HG03025 (cell line): ENCODE data around the gene HECW1.
"Not testable (repeated sequence)": the region's sequence is repeated elsewhere in the genome, so short reads cannot be mapped to it uniquely, and the experiment has no call there.

Experiments used
- ATAC-seq: cut with Tn5 transposase; IDR thresholded peaks from one replicate; pipeline ENCODE4 v1.9.1; 2021; ENCODE audit warnings: mild to moderate bottlenecking, moderate library complexity; ENCODE audit not compliant: unreplicated experiment, low FRiP score

Gene HECW1

GRCh38 chr7:43559171-43559945 is 446.9 kb downstream of the HECW1 start:
- no peak for ATAC-seq

GRCh38 chr7:43559946-43560335 is 447.5 kb downstream of the HECW1 start:
- ATAC-seq = no peak

- no peak for ATAC-seq
Measured at GRCh38 chr7:43560742-43561330, 448.4 kb downstream of the HECW1 start.

DNA sequence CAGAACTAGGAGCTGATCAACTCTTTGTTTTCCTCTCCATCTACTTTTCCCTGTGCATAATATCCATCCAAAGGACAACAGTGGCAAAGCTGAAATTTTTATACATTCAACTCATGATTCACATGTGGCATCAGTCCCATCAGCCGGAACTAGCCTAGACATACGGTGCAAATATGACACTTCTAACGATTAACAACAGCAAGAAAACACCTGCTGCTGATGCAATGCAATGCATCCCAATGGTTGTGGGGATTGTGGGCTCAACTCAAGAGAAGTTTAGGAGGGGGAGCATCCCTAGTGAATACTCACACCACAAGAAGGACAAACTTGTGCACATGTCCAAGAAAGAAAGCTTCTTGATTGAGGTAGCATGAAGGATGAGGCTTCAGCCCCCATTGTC is 449.9 kb downstream of the HECW1 start:
- ATAC-seq = no peak

- no peak for ATAC-seq
Measured at GRCh38 chr7:43565786-43566185, 453.3 kb downstream of the HECW1 start.

DNA sequence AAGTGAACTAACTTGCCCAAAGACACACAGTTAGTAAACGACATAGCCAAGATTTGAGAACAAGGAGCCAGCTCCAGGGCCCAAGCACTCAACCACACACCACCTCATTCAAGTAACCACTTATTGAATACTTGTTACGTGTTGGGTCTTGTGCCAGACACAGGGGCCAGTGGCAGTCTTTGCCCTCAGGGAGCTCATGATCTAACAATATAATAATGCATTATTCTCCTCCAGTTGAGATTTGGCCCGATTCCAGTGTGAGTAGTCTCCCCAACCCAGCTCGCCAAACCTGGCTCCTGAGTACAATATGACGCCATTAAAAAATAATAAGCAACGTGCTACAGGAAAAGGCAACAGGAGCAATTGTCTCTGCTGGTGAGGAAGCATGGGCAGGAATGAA is 456.1 kb downstream of the HECW1 start:
- no peak for ATAC-seq

- ATAC-seq = peak; percentile 49
Measured at GRCh38 chr7:43569424-43569823, 457.0 kb downstream of the HECW1 start.

- peak; percentile 61 for ATAC-seq
Measured at GRCh38 chr7:43570688-43571365, 458.4 kb downstream of the HECW1 start.

DNA sequence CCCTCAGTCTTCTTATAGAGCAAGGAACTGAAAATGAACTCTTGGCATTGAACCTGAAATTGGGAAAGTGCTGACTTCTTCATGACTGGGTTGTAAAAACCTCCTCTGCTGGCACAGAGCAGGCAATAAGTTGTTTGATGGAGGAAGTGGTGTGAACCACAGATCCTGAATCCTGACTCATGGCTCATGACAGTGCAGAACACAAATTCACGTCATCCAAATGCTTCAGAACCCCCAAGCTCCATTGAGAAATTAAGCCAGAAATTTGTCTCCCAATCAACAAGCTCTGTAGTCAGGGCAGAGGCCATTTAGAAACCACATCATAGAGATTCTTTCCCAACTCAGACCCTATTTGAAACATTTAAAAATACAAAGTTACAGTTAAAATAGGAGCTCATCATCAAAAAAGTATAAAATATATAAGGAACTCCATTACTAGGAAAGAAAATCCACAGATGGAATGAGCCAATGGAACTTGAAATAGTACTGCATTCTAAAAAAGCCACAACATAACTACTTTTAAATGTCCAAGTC is 460.1 kb downstream of the HECW1 start:
- ATAC-seq = no peak

- ATAC-seq = not testable (repeated sequence)
Measured at GRCh38 chr7:43573832-43574231, 461.4 kb downstream of the HECW1 start.

- no peak for ATAC-seq
Measured at GRCh38 chr7:43575506-43575905, 463.1 kb downstream of the HECW1 start.

GRCh38 chr7:43576241-43576640 is 463.8 kb downstream of the HECW1 start:
- ATAC-seq = no peak

- no peak for ATAC-seq
Measured at GRCh38 chr7:43577485-43577951, 465.1 kb downstream of the HECW1 start.

- ATAC-seq = peak; percentile 71
Measured at GRCh38 chr7:43582503-43583423, 470.3 kb downstream of the HECW1 start, which contains the start of gene STK17A. Gene STK17A, plus strand, starts transcription at chr7:43583108. Its CDS starts 136 bp downstream, at chr7:43583244.

DNA sequence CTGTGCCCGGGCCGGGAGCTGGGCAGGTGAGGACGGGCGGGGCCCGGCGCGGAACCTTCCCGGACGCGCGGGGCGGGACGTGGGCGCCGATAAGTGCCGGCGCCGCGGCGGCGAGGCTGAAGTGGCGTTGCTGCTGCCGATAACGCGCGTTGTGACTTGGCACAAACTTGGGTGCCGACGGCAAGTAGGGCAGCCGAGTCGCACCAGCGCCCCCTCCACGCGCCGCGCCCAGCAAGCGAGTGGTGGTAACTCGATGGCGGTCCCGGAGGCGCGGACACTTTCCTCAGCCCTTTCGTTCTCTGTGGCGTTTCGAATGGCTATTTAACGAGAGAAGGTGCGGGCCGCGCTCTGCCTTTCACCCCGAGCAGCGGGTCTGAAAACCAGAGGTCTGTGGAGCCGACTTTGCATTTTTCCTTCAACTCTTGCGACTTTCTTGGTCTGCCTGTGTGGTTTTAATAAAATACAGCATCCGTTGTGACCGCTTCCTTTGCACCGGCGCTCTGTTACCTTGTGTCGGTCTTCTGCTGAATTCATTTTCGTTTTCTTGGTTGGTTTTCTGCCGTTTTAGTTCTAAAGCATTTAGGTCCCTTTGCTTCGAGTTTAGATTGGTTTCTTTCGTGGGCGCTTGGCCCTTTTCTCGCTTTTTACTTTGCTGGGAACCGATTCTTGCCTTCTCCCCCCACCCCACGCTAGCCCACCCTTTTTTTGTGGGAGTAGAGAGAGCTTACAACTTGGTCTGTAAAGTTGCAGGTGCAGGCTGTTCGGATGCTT is 471.2 kb downstream of the HECW1 start:
- peak; percentile 26 for ATAC-seq

- no peak for ATAC-seq
Measured at GRCh38 chr7:43584195-43584586, 471.7 kb downstream of the HECW1 start.

- ATAC-seq = not testable (repeated sequence)
Measured at GRCh38 chr7:43584733-43585132, 472.3 kb downstream of the HECW1 start.

DNA sequence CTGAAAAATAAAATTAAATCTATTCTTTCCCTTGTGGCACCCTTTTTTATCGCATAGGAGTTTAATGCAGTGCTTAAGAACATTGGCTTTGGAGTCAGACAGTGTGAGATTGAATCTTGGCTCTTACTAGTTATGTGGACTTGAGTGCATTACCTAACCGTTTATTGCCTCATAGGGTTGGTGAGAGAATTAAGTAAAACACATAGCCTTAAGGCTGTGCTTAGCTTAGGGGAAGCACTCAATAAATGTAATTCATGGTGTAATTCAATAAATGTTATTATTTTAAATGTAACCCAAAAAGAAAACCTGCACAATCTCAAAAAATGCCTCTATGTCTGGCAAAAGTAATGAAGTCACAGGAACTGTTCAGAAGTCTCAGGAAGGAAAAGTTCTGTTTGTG is 473.1 kb downstream of the HECW1 start:
- no peak for ATAC-seq

GRCh38 chr7:43586251-43586900 is 473.9 kb downstream of the HECW1 start:
- ATAC-seq = no peak
